Measurements from ENCODE around the gene FGR.

DNA sequence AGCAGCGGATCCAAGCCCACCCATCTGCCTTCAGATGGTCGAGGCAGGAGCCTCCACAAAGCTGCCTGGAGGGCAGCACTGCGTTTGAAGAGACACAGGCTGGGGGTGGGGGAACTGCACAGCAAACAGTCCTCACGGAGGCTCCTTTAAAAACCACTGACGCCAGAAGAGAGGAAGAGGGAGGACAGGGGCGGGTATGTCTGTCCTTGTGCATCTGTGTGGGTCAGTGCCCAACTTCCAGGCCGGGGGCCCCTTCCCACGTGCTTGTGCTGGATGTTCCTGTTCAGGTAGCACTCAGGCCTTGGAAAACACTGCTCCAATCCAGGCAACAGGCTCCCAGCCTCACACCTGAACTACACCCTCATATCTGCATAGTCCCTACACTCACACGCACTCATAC, 38.7 kb downstream of the FGR start:
- TF ChIP-seq ZNF274 (IDR thresholded peaks at IDR 0.05; ENCODE audit: low read depth, low read length) (no peak), EZH2phosphoT487 (IDR thresholded peaks at IDR 0.05; ENCODE audit: borderline replicate concordance) (no peak), RAD21 (IDR thresholded peaks at IDR 0.05; ENCODE audit: low read depth) (no peak), SIN3A (IDR thresholded peaks at IDR 0.05; ENCODE audit: low read depth) (no peak), EZH2 (IDR thresholded peaks at IDR 0.05) (no peak), POLR2A (IDR thresholded peaks at IDR 0.05; ENCODE audit: borderline replicate concordance, extremely low read depth, insufficient read depth, insufficient read length) (no peak), POLR2AphosphoS5 (IDR thresholded peaks at IDR 0.05; ENCODE audit: low read depth, low read length) (no peak), SRF (IDR thresholded peaks at IDR 0.05; ENCODE audit: low read depth) (no peak)
- TF ChIP-seq, protein P1, sequence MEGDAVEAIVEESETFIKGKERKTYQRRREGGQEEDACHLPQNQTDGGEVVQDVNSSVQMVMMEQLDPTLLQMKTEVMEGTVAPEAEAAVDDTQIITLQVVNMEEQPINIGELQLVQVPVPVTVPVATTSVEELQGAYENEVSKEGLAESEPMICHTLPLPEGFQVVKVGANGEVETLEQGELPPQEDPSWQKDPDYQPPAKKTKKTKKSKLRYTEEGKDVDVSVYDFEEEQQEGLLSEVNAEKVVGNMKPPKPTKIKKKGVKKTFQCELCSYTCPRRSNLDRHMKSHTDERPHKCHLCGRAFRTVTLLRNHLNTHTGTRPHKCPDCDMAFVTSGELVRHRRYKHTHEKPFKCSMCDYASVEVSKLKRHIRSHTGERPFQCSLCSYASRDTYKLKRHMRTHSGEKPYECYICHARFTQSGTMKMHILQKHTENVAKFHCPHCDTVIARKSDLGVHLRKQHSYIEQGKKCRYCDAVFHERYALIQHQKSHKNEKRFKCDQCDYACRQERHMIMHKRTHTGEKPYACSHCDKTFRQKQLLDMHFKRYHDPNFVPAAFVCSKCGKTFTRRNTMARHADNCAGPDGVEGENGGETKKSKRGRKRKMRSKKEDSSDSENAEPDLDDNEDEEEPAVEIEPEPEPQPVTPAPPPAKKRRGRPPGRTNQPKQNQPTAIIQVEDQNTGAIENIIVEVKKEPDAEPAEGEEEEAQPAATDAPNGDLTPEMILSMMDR (IDR thresholded peaks at IDR 0.05 in 2 of 3, conservative IDR thresholded peaks at IDR 0.05 in 1 of 3; ENCODE audit: borderline replicate concordance in 1 of 3, insufficient read depth in 1 of 3, low read depth in 2 of 3, low read length in 2 of 3), result no peak
- TF ChIP-seq, protein P2, sequence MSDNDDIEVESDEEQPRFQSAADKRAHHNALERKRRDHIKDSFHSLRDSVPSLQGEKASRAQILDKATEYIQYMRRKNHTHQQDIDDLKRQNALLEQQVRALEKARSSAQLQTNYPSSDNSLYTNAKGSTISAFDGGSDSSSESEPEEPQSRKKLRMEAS (IDR thresholded peaks at IDR 0.05), result no peak
- TF ChIP-seq, protein P3, sequence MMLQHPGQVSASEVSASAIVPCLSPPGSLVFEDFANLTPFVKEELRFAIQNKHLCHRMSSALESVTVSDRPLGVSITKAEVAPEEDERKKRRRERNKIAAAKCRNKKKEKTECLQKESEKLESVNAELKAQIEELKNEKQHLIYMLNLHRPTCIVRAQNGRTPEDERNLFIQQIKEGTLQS (IDR thresholded peaks at IDR 0.05), result no peak
